WTC11 (cell line): ENCODE data around the gene NCKIPSD. TPM values are rescaled to one million over a fixed set of nuclear protein-coding genes. Genes with fewer than 3 reads are reported as not detected.

Experiments used
- ATAC-seq: fragments of 200-7000 bp; cut with Tn5 transposase; 2 replicates; pipeline ENCODE4 v1.10.0; 2021; ENCODE audit warnings: mild to moderate bottlenecking, moderate library complexity
- CTCF ChIA-PET: fragments of 300-600 bp; sonication (Branson Sonifier 250); formaldehyde crosslinking; loops from one replicate; lab custom pipeline; 2021; ENCODE audit warnings: antibody characterized with exemption; lab: Charles Lee
- POLR2A ChIA-PET: fragments of 350-600 bp; sonication (Branson Sonifier 250); formaldehyde crosslinking; loops from one replicate; lab custom pipeline; 2021; ENCODE audit warnings: antibody characterized with exemption; lab: Charles Lee
- DNase-seq: peaks from one replicate; pipeline ENCODE4 v3.0.0; 2021; ENCODE audit warnings: low spot score
- H3K27ac Mint-ChIP-seq: 2 replicates; pipeline ENCODE4 v1.8.0; 2021; ENCODE audit warnings: mixed read lengths
- H3K27me3 Mint-ChIP-seq: 2 replicates; pipeline ENCODE4 v1.8.0; 2021; ENCODE audit warnings: low read depth, mild to moderate bottlenecking, moderate library complexity, mixed read lengths
- H3K36me3 Mint-ChIP-seq: 2 replicates; pipeline ENCODE4 v1.8.0; 2021; ENCODE audit warnings: mixed read lengths
- H3K4me1 Mint-ChIP-seq: 2 replicates; pipeline ENCODE4 v1.8.0; 2022; ENCODE audit warnings: mixed read lengths
- H3K4me3 Mint-ChIP-seq: 2 replicates; pipeline ENCODE4 v1.8.0; 2021; ENCODE audit warnings: mild to moderate bottlenecking, moderate library complexity, mixed read lengths
- H3K9me3 Mint-ChIP-seq: 2 replicates; pipeline ENCODE4 v1.8.0; 2021; ENCODE audit warnings: mixed read lengths
- ATF3 ChIP-seq: sonication (generic); formaldehyde crosslinking; conservative IDR thresholded peaks from 2 replicates; pipeline ENCODE4 v1.8.1; 2022; ENCODE audit warnings: mild to moderate bottlenecking, missing genetic modification reagents
- CBFB ChIP-seq: sonication (generic); formaldehyde crosslinking; IDR thresholded peaks from 2 replicates; pipeline ENCODE4 v1.8.1; 2022; ENCODE audit warnings: mild to moderate bottlenecking, low read depth, missing genetic modification reagents
- E2F4 ChIP-seq: sonication (generic); formaldehyde crosslinking; IDR thresholded peaks from 2 replicates; pipeline ENCODE4 v1.8.1; 2022; ENCODE audit warnings: low read depth, mild to moderate bottlenecking, moderate library complexity, missing genetic modification reagents, borderline replicate concordance
- EMX1 ChIP-seq: fragments of 250-450 bp; sonication (Bioruptor Pico); IDR thresholded peaks from 2 replicates; pipeline ENCODE4 v1.8.0; 2021; ENCODE audit warnings: mild to moderate bottlenecking
- GABPB1 ChIP-seq: sonication (generic); formaldehyde crosslinking; IDR thresholded peaks from 2 replicates; pipeline ENCODE4 v1.8.1; 2023; ENCODE audit warnings: mild to moderate bottlenecking, missing genetic modification reagents
- GRHL2 ChIP-seq: fragments of 250-450 bp; sonication (Bioruptor Pico); IDR thresholded peaks from 2 replicates; pipeline ENCODE4 v1.8.0; 2022; ENCODE audit warnings: mild to moderate bottlenecking, moderate library complexity; ENCODE audit not compliant: insufficient replicate concordance, severe bottlenecking
- IRF1 ChIP-seq: sonication (generic); formaldehyde crosslinking; IDR thresholded peaks from 2 replicates; pipeline ENCODE4 v1.8.0; 2023; ENCODE audit warnings: missing genetic modification reagents
- JUN ChIP-seq: sonication (generic); formaldehyde crosslinking; IDR thresholded peaks from 2 replicates; pipeline ENCODE4 v1.8.0; 2023; ENCODE audit warnings: mild to moderate bottlenecking, missing genetic modification reagents
- PRRX2 ChIP-seq: fragments of 250-450 bp; sonication (Bioruptor Pico); IDR thresholded peaks from 2 replicates; pipeline ENCODE4 v1.8.0; 2021; ENCODE audit warnings: mild to moderate bottlenecking
- SMAD3 ChIP-seq: sonication (generic); formaldehyde crosslinking; IDR thresholded peaks from 2 replicates; pipeline ENCODE4 v1.8.0; 2022; ENCODE audit warnings: missing genetic modification reagents, mild to moderate bottlenecking, borderline replicate concordance
- TP53 ChIP-seq: sonication (generic); formaldehyde crosslinking; IDR thresholded peaks from 2 replicates; pipeline ENCODE4 v1.8.1; 2023; ENCODE audit warnings: mild to moderate bottlenecking, missing genetic modification reagents
- ZNF512 ChIP-seq: sonication (generic); formaldehyde crosslinking; IDR thresholded peaks from 2 replicates; pipeline ENCODE4 v1.8.1; 2022; ENCODE audit warnings: missing genetic modification reagents, borderline replicate concordance
- total RNA-seq: library from RNA; stranded (reverse); gene quantifications from 3 replicates; pipeline ENCODE4 v1.2.3, GENCODE V29; 2021
- TF ChIP-seq, protein P1 (sequence below): sonication (generic); formaldehyde crosslinking; IDR thresholded peaks from 2 replicates; pipeline ENCODE4 v1.8.1; 2023; ENCODE audit warnings: mild to moderate bottlenecking, missing genetic modification reagents, moderate library complexity
- TF ChIP-seq, protein P2 (sequence below): fragments of 250-450 bp; sonication (Bioruptor Pico); IDR thresholded peaks from 2 replicates; pipeline ENCODE4 v2.1.2; 2022; ENCODE audit warnings: mild to moderate bottlenecking, moderate library complexity
- TF ChIP-seq, protein P3 (sequence below): fragments of 250-450 bp; sonication (Bioruptor Pico); IDR thresholded peaks from 2 replicates; pipeline ENCODE4 v1.8.0; 2021; ENCODE audit warnings: mild to moderate bottlenecking

NCKIPSD gene
- total RNA-seq, 1 experiment from 2014 or later: 40.1 TPM

- CTCF ChIA-PET: interaction anchor here (0.8 to 3.5 kb wide), 7 partner anchors 9 to 293 kb away, joined by 3 to 26 read pairs (median 7); partner anchors contain the start of genes IP6K2, NCKIPSD and SLC26A6
- TF ChIP-seq GABPB1 (CRISPR knock-in tag) (no peak), JUN (0 out of 2 replicates have a peak, but pooled peaks have one; percentile 33), CBFB (CRISPR knock-in tag) (no peak)
- TF ChIP-seq, protein P1, sequence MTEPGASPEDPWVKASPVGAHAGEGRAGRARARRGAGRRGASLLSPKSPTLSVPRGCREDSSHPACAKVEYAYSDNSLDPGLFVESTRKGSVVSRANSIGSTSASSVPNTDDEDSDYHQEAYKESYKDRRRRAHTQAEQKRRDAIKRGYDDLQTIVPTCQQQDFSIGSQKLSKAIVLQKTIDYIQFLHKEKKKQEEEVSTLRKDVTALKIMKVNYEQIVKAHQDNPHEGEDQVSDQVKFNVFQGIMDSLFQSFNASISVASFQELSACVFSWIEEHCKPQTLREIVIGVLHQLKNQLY (CRISPR knock-in tag): no peak
- TF ChIP-seq, protein P2, sequence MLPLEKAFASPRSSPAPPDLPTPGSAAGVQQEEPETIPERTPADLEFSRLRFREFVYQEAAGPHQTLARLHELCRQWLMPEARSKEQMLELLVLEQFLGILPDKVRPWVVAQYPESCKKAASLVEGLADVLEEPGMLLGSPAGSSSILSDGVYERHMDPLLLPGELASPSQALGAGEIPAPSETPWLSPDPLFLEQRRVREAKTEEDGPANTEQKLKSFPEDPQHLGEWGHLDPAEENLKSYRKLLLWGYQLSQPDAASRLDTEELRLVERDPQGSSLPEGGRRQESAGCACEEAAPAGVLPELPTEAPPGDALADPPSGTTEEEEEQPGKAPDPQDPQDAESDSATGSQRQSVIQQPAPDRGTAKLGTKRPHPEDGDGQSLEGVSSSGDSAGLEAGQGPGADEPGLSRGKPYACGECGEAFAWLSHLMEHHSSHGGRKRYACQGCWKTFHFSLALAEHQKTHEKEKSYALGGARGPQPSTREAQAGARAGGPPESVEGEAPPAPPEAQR: no peak
- Mint-ChIP-seq H3K27me3 (no peaks in the 10 kb centered on the region), H3K9me3 (no peaks in the 10 kb centered on the region), H3K4me1 (peaks cover 24% of the 10 kb centered on the region), H3K36me3 (peaks cover 65% of the 10 kb centered on the region), H3K4me3 (peak overlapping the region; percentile 42), H3K27ac (peak overlapping the region; percentile 94)
- peak; percentile 26 for ATAC-seq
- DNase-seq: peak; percentile 20
- POLR2A ChIA-PET: interaction anchor here (0.7 to 1.6 kb wide), 3 partner anchors 9 to 23 kb away, joined by 3 to 6 read pairs (median 3); partner anchors contain the start of gene NCKIPSD
Measured at GRCh38 chr3:48694610-48695392, 9.1 kb upstream of the NCKIPSD start.

DNA sequence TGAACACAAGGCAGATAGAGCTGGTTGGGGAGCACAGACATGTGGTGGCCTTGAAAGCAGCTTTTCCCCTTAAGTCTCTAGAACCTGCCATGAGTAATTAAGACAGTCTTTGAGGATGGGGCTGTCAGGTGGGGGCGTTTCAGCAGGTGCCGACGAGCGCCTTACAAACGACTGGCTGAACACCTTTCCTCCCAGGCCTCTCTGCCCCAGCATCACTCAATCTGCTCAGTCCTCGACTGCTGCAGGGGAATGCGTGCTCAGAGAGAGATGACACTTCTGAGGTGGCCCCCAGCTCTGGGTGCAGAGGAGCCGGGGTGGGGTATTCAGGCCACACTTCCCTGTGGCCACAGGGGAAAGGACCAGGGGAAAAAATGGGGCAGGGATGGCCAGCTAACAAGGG, 8.1 kb upstream of the NCKIPSD start:
- H3K27me3 Mint-ChIP-seq: no peaks in the 10 kb centered on the region
- no peak overlapping the region for H3K4me3 Mint-ChIP-seq
- H3K27ac Mint-ChIP-seq: peak overlapping the region; percentile 63; the same call in 1 of the 2 replicates
- no peak for ATAC-seq
- CTCF ChIA-PET: no interaction called here
- no peaks in the 10 kb centered on the region for H3K9me3 Mint-ChIP-seq
- POLR2A ChIA-PET: no interaction called here
- TF ChIP-seq PRRX2 (CRISPR knock-in tag): no peak
- TF ChIP-seq E2F4 (CRISPR knock-in tag): no peak
- TF ChIP-seq IRF1: no peak
- TF ChIP-seq, protein P3, sequence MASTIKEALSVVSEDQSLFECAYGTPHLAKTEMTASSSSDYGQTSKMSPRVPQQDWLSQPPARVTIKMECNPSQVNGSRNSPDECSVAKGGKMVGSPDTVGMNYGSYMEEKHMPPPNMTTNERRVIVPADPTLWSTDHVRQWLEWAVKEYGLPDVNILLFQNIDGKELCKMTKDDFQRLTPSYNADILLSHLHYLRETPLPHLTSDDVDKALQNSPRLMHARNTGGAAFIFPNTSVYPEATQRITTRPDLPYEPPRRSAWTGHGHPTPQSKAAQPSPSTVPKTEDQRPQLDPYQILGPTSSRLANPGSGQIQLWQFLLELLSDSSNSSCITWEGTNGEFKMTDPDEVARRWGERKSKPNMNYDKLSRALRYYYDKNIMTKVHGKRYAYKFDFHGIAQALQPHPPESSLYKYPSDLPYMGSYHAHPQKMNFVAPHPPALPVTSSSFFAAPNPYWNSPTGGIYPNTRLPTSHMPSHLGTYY (CRISPR knock-in tag): no peak
- no peak for TF ChIP-seq GRHL2 (CRISPR knock-in tag)
- TF ChIP-seq, all 79 proteins: peak for 0
- Mint-ChIP-seq H3K36me3 (peaks cover 67% of the 10 kb centered on the region), H3K4me1 (peaks cover 21% of the 10 kb centered on the region)
- no peak for DNase-seq

GRCh38 chr3:48692551-48692950, 6.8 kb upstream of the NCKIPSD start:
- Mint-ChIP-seq H3K36me3 (peaks cover 71% of the 10 kb centered on the region), H3K27me3 (no peaks in the 10 kb centered on the region), H3K4me3 (no peak overlapping the region), H3K27ac (no peak overlapping the region), H3K9me3 (no peaks in the 10 kb centered on the region), H3K4me1 (peaks cover 19% of the 10 kb centered on the region)
- no peak for TF ChIP-seq ATF3 (CRISPR knock-in tag)
- no peak for TF ChIP-seq ZNF512 (CRISPR knock-in tag)
- TF ChIP-seq TP53 (CRISPR knock-in tag): no peak
- TF ChIP-seq EMX1: no peak
- no peak for TF ChIP-seq SMAD3 (CRISPR knock-in tag)
- CTCF ChIA-PET: no interaction called here
- DNase-seq (no peak), ATAC-seq (no peak)
- POLR2A ChIA-PET: no interaction called here
